K562 (cell line): ENCODE results near the gene RXRB. TPM values are rescaled to one million over a fixed set of nuclear protein-coding genes. Genes with fewer than 3 reads are reported as not detected.

Experiments used
- BACH1 ChIP-seq: fragments of 200-800 bp; sonication (Bioruptor generic); IDR thresholded peaks from 2 replicates; pipeline ENCODE4 v1.6.1; 2016; ENCODE audit warnings: missing genetic modification characterization, missing compliant biosample characterization
- ESRRA ChIP-seq: fragments of 450-650 bp; IDR thresholded peaks from 2 replicates; pipeline ENCODE4 v1.6.1; 2014; ENCODE audit warnings: low read depth, mild to moderate bottlenecking, moderate library complexity, borderline replicate concordance
- FOXO4 ChIP-seq: fragments of 450-650 bp; formaldehyde crosslinking; IDR thresholded peaks from 2 replicates; pipeline ENCODE4 v1.4.0; 2020; ENCODE audit warnings: mild to moderate bottlenecking, moderate library complexity
- HINFP ChIP-seq: fragments of 450-650 bp; conservative IDR thresholded peaks from 2 replicates; pipeline ENCODE4 v1.6.1; 2016; ENCODE audit warnings: missing genetic modification characterization, low read depth, mild to moderate bottlenecking, control low read depth, missing compliant biosample characterization
- NR2C1 ChIP-seq, 2 experiments: fragments of 450-650 bp; IDR thresholded peaks; 2 replicates each; pipeline ENCODE4 v1.6.1; 2017; ENCODE audit warnings: mild to moderate bottlenecking in 2 of 2, antibody characterized with exemption in 1 of 2, inconsistent platforms in 1 of 2, missing compliant biosample characterization in 1 of 2, missing genetic modification characterization in 1 of 2
- PML ChIP-seq: IDR thresholded peaks from 2 replicates; pipeline ENCODE4 v1.6.1; 2012; ENCODE audit warnings: low read length, inconsistent platforms
- POLR2A ChIP-seq: fragments of 450-650 bp; conservative IDR thresholded peaks from 2 replicates; pipeline ENCODE4 v1.6.1; 2016
- POLR3G ChIP-seq: IDR thresholded peaks from 2 replicates; pipeline ENCODE4 v1.6.1; 2011; ENCODE audit not compliant: insufficient read length, insufficient replicate concordance; ENCODE audit errors: extremely low read depth
- RBFOX2 ChIP-seq: fragments of 200-400 bp; formaldehyde crosslinking; IDR thresholded peaks from 2 replicates; pipeline ENCODE4 v1.6.1; 2017; ENCODE audit warnings: low read depth, mild to moderate bottlenecking, low read length, moderate library complexity
- SMARCB1 ChIP-seq: IDR thresholded peaks from 2 replicates; pipeline ENCODE4 v1.6.1; 2011; ENCODE audit warnings: improper control_type of control experiment, low read depth; ENCODE audit not compliant: insufficient read length
- SMC3 ChIP-seq: conservative IDR thresholded peaks from 2 replicates; pipeline ENCODE4 v1.6.1; 2011; ENCODE audit warnings: low read depth, low read length, improper control_type of control experiment; ENCODE audit not compliant: insufficient read depth
- SRSF3 ChIP-seq: fragments of 200-400 bp; formaldehyde crosslinking; IDR thresholded peaks from 2 replicates; pipeline ENCODE4 v1.6.1; 2016; ENCODE audit warnings: mild to moderate bottlenecking, low read length, moderate library complexity; ENCODE audit not compliant: insufficient read depth
- USF2 ChIP-seq: sonication (generic); formaldehyde crosslinking; IDR thresholded peaks from 2 replicates; pipeline ENCODE4 v1.5.0; 2020; ENCODE audit warnings: missing genetic modification reagents
- ZC3H4 ChIP-seq: sonication (generic); formaldehyde crosslinking; IDR thresholded peaks from 2 replicates; pipeline ENCODE4 v1.9.0; 2021; ENCODE audit warnings: missing genetic modification reagents, borderline replicate concordance
- ZNF217 ChIP-seq: sonication (generic); formaldehyde crosslinking; IDR thresholded peaks from 2 replicates; pipeline ENCODE4 v1.8.0; 2022; ENCODE audit warnings: mild to moderate bottlenecking, missing genetic modification reagents
- polyA plus RNA-seq, 8 experiments: library from polyadenylated mRNA; depleted of rRNA in 4 of 8; stranded (reverse) in 5 of 8; unstranded in 3 of 8; fragments of >200 nt; fragmentation: Nextera tagmentation in 2 of 8; fragmentation: Illumina TruSeq in 1 of 8; extraction: Ambion mirVana in 2 of 8; extraction: Trizol in 1 of 8; gene quantifications; 2 replicates each; pipeline versions ENCODE4 v1.2.1 to v1.2.3, GENCODE V29; 2011 to 2014; ENCODE audit warnings: inconsistent platforms in 1 of 8, missing spikeins in 1 of 8
- total RNA-seq, 7 experiments: library from RNA; depleted of rRNA in 6 of 7; stranded (reverse); fragments of >200 nt in 6 of 7; fragmentation: Illumina TruSeq in 2 of 7; extraction: Trizol in 2 of 7; gene quantifications; 2 replicates each; pipeline versions ENCODE4 v1.2.1 to v1.2.3, GENCODE V29; 2011 to 2021; ENCODE audit warnings: low replicate concordance in 1 of 7
- TF ChIP-seq, protein P1 (sequence below): sonication (generic); formaldehyde crosslinking; IDR thresholded peaks from 2 replicates; pipeline ENCODE4 v1.8.0; 2023; ENCODE audit warnings: mild to moderate bottlenecking, missing genetic modification reagents
- TF ChIP-seq, protein P2 (sequence below): IDR thresholded peaks from 2 replicates; pipeline ENCODE4 v1.6.1; 2016; ENCODE audit warnings: missing genetic modification characterization, missing compliant biosample characterization

RXRB gene
- total and polyA plus RNA-seq, 9 of the 15 experiments (the other 6 are each of a cell fraction or from before 2014, with no cell fraction given), result 0.76 to 35.5 (median 18.4) TPM

DNA sequence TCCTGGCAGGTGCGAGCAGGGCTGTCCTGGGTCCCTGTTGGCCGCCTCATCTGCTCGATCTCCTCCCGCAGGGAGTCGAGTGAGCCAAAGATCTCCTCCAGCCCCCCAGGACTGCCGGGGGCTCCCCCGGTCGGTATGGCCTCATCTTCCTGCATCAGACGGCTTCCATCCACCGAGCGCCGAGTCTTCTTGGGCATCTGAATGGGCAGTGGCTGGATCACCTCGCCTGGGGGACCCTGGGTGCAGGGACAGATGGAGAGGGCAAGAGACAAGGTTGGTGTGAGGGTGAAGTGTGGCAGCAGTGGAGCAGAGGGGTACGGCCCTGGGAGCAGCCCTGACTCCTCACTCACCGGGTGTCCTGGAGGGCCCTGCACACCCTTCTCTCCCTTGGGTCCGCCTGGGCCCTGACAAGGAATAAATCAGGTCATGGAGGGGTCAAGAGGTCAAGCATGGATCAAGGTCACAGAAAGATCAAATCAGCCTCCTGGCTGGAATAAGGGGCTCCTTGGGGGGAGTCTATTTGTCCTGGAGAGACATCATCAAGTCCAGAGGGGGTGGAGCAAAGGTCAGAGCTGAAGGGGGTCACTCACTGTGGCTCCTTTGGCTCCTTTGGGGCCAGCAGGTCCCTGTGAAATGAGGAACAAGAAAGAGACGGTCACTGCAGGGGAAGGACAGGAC is 34.7 kb downstream of the RXRB start (continued):
- TF ChIP-seq, protein P1, sequence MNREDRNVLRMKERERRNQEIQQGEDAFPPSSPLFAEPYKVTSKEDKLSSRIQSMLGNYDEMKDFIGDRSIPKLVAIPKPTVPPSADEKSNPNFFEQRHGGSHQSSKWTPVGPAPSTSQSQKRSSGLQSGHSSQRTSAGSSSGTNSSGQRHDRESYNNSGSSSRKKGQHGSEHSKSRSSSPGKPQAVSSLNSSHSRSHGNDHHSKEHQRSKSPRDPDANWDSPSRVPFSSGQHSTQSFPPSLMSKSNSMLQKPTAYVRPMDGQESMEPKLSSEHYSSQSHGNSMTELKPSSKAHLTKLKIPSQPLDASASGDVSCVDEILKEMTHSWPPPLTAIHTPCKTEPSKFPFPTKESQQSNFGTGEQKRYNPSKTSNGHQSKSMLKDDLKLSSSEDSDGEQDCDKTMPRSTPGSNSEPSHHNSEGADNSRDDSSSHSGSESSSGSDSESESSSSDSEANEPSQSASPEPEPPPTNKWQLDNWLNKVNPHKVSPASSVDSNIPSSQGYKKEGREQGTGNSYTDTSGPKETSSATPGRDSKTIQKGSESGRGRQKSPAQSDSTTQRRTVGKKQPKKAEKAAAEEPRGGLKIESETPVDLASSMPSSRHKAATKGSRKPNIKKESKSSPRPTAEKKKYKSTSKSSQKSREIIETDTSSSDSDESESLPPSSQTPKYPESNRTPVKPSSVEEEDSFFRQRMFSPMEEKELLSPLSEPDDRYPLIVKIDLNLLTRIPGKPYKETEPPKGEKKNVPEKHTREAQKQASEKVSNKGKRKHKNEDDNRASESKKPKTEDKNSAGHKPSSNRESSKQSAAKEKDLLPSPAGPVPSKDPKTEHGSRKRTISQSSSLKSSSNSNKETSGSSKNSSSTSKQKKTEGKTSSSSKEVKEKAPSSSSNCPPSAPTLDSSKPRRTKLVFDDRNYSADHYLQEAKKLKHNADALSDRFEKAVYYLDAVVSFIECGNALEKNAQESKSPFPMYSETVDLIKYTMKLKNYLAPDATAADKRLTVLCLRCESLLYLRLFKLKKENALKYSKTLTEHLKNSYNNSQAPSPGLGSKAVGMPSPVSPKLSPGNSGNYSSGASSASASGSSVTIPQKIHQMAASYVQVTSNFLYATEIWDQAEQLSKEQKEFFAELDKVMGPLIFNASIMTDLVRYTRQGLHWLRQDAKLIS (CRISPR knock-in tag), result no peak
- TF ChIP-seq SMARCB1 (no peak), POLR2A (no peak), POLR3G (no peak), SMC3 (no peak), RBFOX2 (no peak), ZNF217 (CRISPR knock-in tag) (no peak), ZC3H4 (CRISPR knock-in tag) (no peak), USF2 (CRISPR knock-in tag) (no peak), BACH1 (tag) (no peak), HINFP (tag) (peak; percentile 88), NR2C1 (IDR thresholded peaks at IDR 0.05) (no peak), NR2C1 (tag; IDR thresholded peaks at IDR 0.05) (0 out of 2 replicates have a peak, but pooled peaks have one; percentile 27), ESRRA (peak; percentile 72; the same call in 1 of the 2 replicates), SRSF3 (no peak), PML (no peak), FOXO4 (no peak)
- TF ChIP-seq, protein P2, sequence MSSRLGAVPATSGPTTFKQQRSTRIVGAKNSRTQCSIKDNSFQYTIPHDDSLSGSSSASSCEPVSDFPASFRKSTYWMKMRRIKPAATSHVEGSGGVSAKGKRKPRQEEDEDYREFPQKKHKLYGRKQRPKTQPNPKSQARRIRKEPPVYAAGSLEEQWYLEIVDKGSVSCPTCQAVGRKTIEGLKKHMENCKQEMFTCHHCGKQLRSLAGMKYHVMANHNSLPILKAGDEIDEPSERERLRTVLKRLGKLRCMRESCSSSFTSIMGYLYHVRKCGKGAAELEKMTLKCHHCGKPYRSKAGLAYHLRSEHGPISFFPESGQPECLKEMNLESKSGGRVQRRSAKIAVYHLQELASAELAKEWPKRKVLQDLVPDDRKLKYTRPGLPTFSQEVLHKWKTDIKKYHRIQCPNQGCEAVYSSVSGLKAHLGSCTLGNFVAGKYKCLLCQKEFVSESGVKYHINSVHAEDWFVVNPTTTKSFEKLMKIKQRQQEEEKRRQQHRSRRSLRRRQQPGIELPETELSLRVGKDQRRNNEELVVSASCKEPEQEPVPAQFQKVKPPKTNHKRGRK, result no peak
